ENCODE results near the gene TMA7B.

DNA sequence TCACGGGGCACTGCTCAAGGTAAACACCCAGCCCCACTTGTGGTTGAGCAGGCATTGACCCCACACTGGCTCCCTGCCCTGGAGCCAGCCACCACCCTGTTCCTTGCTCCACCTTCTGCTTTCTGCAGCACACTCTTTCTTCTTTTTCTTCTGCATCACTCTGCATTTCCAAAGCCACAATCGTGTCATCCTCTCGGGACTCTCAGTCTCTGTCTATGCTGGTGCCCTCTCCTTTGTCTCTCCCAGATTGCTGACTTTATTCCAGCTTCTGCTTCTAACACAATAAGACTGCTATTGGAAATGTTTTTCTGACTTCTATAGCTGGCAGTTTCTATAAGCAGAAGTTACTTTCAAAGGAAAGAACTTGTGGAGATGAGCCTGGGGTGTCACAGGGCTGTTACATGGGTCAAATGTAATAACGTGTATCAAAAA, 44.9 kb upstream of the TMA7B start:
- TF ChIP-seq, protein P1, sequence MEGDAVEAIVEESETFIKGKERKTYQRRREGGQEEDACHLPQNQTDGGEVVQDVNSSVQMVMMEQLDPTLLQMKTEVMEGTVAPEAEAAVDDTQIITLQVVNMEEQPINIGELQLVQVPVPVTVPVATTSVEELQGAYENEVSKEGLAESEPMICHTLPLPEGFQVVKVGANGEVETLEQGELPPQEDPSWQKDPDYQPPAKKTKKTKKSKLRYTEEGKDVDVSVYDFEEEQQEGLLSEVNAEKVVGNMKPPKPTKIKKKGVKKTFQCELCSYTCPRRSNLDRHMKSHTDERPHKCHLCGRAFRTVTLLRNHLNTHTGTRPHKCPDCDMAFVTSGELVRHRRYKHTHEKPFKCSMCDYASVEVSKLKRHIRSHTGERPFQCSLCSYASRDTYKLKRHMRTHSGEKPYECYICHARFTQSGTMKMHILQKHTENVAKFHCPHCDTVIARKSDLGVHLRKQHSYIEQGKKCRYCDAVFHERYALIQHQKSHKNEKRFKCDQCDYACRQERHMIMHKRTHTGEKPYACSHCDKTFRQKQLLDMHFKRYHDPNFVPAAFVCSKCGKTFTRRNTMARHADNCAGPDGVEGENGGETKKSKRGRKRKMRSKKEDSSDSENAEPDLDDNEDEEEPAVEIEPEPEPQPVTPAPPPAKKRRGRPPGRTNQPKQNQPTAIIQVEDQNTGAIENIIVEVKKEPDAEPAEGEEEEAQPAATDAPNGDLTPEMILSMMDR (IDR thresholded peaks at IDR 0.05): no peak
- TF ChIP-seq POLR2A (IDR thresholded peaks at IDR 0.05): no peak

Measured in esophagus squamous epithelium (tissue), 4 donors.